GM21786 (cell line): Measurements from ENCODE around the gene GIMAP1.

Experiments
- ATAC-seq: cut with Tn5 transposase; IDR thresholded peaks from one replicate; pipeline ENCODE4 v1.9.1; 2021; ENCODE audit not compliant: unreplicated experiment

Gene GIMAP1

DNA sequence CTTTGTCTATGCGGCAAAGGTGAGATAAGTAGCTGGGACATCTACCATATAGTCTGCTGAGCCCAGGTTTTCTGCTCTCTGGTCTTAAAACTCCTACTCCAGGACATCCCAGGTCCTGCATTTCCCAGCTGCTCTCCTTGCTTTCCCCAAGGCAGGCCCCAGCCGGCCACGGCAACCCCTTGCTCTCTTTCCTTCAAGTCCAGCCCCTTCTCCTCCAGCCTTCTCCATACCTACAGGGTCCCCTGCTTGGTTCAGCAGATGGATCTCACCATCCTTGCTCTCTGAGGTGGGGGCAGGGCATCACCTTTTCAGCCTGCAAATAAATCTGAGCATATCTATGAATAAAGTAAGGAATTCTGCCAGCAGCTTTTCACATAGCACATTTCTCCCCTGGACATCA, 29.5 kb downstream of the GIMAP1 start:
- no peak for ATAC-seq

- no peak for ATAC-seq
Measured at GRCh38 chr7:150746921-150747320, 30.5 kb downstream of the GIMAP1 start.

GRCh38 chr7:150748376-150748775, 32.0 kb downstream of the GIMAP1 start:
- no peak for ATAC-seq

GRCh38 chr7:150751702-150752101, 35.3 kb downstream of the GIMAP1 start:
- no peak for ATAC-seq

- ATAC-seq, result no peak
Measured at GRCh38 chr7:150753239-150753638, 36.8 kb downstream of the GIMAP1 start.

- peak; percentile 41 for ATAC-seq
Measured at GRCh38 chr7:150753826-150754603, 37.6 kb downstream of the GIMAP1 start.

DNA sequence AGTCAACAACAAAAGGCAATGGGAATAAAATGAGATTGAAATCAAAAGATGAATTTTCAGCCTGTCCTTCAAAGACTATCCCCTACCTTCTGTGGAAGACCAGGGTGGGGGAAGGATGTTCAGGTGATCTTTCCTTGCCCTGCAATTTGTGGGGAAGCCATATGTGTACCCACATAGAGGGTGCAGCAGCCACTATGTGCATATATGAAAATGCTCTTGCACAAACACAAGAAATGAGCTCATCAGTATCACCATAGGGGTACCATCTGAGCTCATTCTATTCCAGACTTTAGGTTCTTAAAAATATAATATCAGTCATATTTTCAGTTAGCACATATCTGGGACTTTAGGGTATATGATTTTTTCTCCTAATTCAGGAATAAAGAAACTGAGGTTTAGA, 38.5 kb downstream of the GIMAP1 start:
- ATAC-seq, result no peak

GRCh38 chr7:150755473-150756099, 39.2 kb downstream of the GIMAP1 start:
- no peak for ATAC-seq

- no peak for ATAC-seq
Measured at GRCh38 chr7:150756166-150756565, 39.8 kb downstream of the GIMAP1 start.

DNA sequence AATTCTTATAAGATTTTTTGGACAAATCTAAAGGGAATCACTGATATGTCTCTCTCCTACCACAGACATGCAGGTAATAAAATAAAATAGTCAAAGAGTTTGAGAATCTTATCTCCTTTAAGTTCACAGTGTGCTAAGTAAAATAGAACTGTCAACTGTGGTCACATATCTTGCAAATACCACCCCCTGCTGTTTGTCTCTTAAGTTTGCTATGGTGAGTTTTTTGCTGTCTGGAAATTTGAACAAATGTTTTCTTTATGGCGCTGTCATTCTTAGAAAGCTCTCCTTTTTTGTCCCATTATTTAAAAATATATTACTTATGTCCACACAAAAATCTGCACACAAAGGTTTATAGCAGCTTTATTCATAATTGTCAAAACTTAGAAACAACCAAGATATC, 40.4 kb downstream of the GIMAP1 start:
- ATAC-seq, result no peak

GRCh38 chr7:150759479-150759878, 43.1 kb downstream of the GIMAP1 start:
- ATAC-seq, result no peak

GRCh38 chr7:150766334-150766709, 49.9 kb downstream of the GIMAP1 start:
- no peak for ATAC-seq

- no peak for ATAC-seq
Measured at GRCh38 chr7:150769768-150770167, 53.4 kb downstream of the GIMAP1 start.
